OCI-LY1 (cell line): ENCODE data around the gene CNOT2.

Experiments
- H2AFZ ChIP-seq: fragments of 200-600 bp; sonication (generic), shearing (Covaris generic); 2 replicates; pipeline ENCODE4 v1.6.0; 2014; ENCODE audit warnings: antibody characterized with exemption, mild to moderate bottlenecking, low read length
- H3F3A ChIP-seq: fragments of 200-600 bp; sonication (generic), shearing (Covaris generic); 2 replicates; pipeline ENCODE4 v1.6.0; 2014; ENCODE audit warnings: mild to moderate bottlenecking, antibody characterized with exemption, low read length, moderate library complexity; ENCODE audit not compliant: insufficient read depth
- H3K27ac ChIP-seq: fragments of 200-600 bp; sonication (generic); 2 replicates; pipeline ENCODE4 v1.5.1; 2014; ENCODE audit warnings: low read length, mixed run types, mild to moderate bottlenecking, low read depth; ENCODE audit not compliant: poor library complexity, severe bottlenecking
- H3K27me3 ChIP-seq: fragments of 200-600 bp; sonication (generic); 2 replicates; pipeline ENCODE4 v1.6.0; 2014; ENCODE audit warnings: antibody characterized with exemption, mild to moderate bottlenecking, low read length, moderate library complexity; ENCODE audit not compliant: insufficient read depth
- H3K36me3 ChIP-seq: fragments of 200-600 bp; sonication (generic); 2 replicates; pipeline ENCODE4 v1.6.1; 2014; ENCODE audit warnings: mild to moderate bottlenecking, antibody characterized with exemption, low read length, moderate library complexity, mixed read lengths; ENCODE audit not compliant: insufficient read depth
- H3K4me1 ChIP-seq: fragments of 200-600 bp; sonication (generic); 2 replicates; pipeline ENCODE4 v1.5.1; 2014; ENCODE audit warnings: mild to moderate bottlenecking, low read length, moderate library complexity; ENCODE audit not compliant: insufficient read depth, severe bottlenecking
- H3K4me2 ChIP-seq: fragments of 200-600 bp; sonication (generic), shearing (Covaris generic); 2 replicates; pipeline ENCODE4 v1.6.1; 2014; ENCODE audit warnings: low read length
- H3K4me3 ChIP-seq: fragments of 200-600 bp; sonication (generic); 2 replicates; pipeline ENCODE4 v1.5.1; 2014; ENCODE audit warnings: low read length, low read depth, mild to moderate bottlenecking, mixed read lengths; ENCODE audit not compliant: poor library complexity, severe bottlenecking
- H3K79me2 ChIP-seq: fragments of 200-600 bp; shearing (Covaris generic); 2 replicates; pipeline ENCODE4 v1.6.1; 2016; ENCODE audit warnings: mixed run types, low read length, mixed read lengths; ENCODE audit not compliant: insufficient read depth
- H3K9ac ChIP-seq: fragments of 200-600 bp; sonication (generic), shearing (Covaris generic); 2 replicates; pipeline ENCODE4 v1.6.1; 2014; ENCODE audit warnings: mild to moderate bottlenecking, low read length, mixed read lengths
- H3K9me2 ChIP-seq: fragments of 200-600 bp; sonication (generic), shearing (Covaris generic); 2 replicates; pipeline ENCODE4 v1.6.1; 2014; ENCODE audit warnings: low read depth, mild to moderate bottlenecking, low read length, mixed read lengths
- H3K9me3 ChIP-seq: fragments of 200-600 bp; shearing (Covaris generic); 2 replicates; pipeline ENCODE4 v1.6.1; 2014; ENCODE audit warnings: low read length, mixed read lengths
- H4K20me1 ChIP-seq: fragments of 200-600 bp; sonication (generic), shearing (Covaris generic); 2 replicates; pipeline ENCODE4 v1.6.0; 2016; ENCODE audit warnings: mild to moderate bottlenecking, low read length; ENCODE audit not compliant: insufficient read depth
- EZH2 ChIP-seq: fragments of 200-600 bp; sonication (generic), shearing (Covaris generic); IDR thresholded peaks from 2 replicates; pipeline ENCODE4 v1.8.0; 2017; ENCODE audit warnings: borderline replicate concordance, mixed run types, mild to moderate bottlenecking, antibody characterized with exemption, low read length, moderate library complexity, mixed read lengths
- TF ChIP-seq, protein P1 (sequence below): fragments of 200-600 bp; sonication (generic), shearing (Covaris generic); IDR thresholded peaks from 2 replicates; pipeline ENCODE4 v1.5.1; 2017; ENCODE audit warnings: mild to moderate bottlenecking, antibody characterized with exemption, low read length, moderate library complexity, mixed read lengths

CNOT2 gene

DNA sequence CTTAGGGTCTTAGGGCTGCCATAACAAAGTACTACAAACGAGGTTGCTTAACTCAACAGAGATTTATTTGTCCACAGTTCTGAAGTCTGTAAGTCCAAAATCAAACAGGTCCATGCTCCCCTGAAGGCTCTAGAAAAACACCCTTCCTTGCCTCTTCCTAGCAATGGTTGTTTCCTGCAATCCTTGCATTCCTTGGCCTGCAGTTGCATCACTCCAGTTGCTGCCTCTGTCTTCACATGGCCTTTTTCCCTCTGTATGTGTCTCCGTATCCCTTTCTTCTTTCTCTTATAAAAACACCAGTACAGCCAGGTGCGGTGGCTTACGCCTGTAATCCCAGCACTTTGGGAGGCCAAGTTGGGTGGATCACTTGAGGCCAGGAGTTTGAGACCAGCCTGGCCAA, 140.3 kb downstream of the CNOT2 start:
- Histone ChIP-seq H3F3A (0 out of 2 replicates have a peak, but pooled peaks cover 3% of the 10 kb centered on the region), H4K20me1 (no peaks in the 10 kb centered on the region), H3K4me1 (no peaks in the 10 kb centered on the region), H3K9ac (no peak overlapping the region), H3K27ac (no peak overlapping the region), H3K9me2 (no peaks in the 10 kb centered on the region), H3K4me3 (no peak overlapping the region), H3K4me2 (no peak overlapping the region), H3K36me3 (peaks cover 36% of the 10 kb centered on the region), H3K79me2 (peaks cover 30% of the 10 kb centered on the region), H3K27me3 (no peaks in the 10 kb centered on the region), H2AFZ (no peak overlapping the region), H3K9me3 (0 out of 2 replicates have a peak, but pooled peaks cover 2% of the 10 kb centered on the region)
- TF ChIP-seq, protein P1, sequence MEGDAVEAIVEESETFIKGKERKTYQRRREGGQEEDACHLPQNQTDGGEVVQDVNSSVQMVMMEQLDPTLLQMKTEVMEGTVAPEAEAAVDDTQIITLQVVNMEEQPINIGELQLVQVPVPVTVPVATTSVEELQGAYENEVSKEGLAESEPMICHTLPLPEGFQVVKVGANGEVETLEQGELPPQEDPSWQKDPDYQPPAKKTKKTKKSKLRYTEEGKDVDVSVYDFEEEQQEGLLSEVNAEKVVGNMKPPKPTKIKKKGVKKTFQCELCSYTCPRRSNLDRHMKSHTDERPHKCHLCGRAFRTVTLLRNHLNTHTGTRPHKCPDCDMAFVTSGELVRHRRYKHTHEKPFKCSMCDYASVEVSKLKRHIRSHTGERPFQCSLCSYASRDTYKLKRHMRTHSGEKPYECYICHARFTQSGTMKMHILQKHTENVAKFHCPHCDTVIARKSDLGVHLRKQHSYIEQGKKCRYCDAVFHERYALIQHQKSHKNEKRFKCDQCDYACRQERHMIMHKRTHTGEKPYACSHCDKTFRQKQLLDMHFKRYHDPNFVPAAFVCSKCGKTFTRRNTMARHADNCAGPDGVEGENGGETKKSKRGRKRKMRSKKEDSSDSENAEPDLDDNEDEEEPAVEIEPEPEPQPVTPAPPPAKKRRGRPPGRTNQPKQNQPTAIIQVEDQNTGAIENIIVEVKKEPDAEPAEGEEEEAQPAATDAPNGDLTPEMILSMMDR: no peak
- no peak for TF ChIP-seq EZH2

DNA sequence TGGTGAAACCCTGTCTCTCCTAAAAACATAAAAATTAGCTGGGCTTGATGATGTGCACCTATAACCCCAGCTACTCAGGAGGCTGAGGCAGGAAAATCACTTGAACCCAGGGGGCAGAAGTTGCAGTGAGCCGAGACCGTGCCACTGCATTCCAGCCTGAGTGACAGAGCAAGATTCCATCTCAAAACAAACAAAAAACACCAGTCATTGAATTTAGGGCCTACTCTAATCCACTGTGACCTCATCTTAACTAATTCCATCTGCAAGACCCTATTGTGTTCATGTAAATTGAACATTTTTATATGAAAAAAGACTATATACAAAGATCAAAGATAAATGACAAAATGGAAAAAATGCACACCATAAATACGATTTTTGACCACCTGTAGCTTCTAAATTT, 140.7 kb downstream of the CNOT2 start:
- Histone ChIP-seq H3K9me3 (0 out of 2 replicates have a peak, but pooled peaks cover 2% of the 10 kb centered on the region), H3K9ac (no peak overlapping the region), H3K4me1 (no peaks in the 10 kb centered on the region), H3K4me2 (no peak overlapping the region), H3K4me3 (no peak overlapping the region), H3K9me2 (no peaks in the 10 kb centered on the region), H3F3A (0 out of 2 replicates have a peak, but pooled peaks cover 3% of the 10 kb centered on the region), H2AFZ (no peak overlapping the region), H3K79me2 (peaks cover 34% of the 10 kb centered on the region), H3K27ac (no peak overlapping the region), H3K27me3 (no peaks in the 10 kb centered on the region), H3K36me3 (peaks cover 33% of the 10 kb centered on the region), H4K20me1 (no peaks in the 10 kb centered on the region)
- TF ChIP-seq, protein P1: no peak
- no peak for TF ChIP-seq EZH2

DNA sequence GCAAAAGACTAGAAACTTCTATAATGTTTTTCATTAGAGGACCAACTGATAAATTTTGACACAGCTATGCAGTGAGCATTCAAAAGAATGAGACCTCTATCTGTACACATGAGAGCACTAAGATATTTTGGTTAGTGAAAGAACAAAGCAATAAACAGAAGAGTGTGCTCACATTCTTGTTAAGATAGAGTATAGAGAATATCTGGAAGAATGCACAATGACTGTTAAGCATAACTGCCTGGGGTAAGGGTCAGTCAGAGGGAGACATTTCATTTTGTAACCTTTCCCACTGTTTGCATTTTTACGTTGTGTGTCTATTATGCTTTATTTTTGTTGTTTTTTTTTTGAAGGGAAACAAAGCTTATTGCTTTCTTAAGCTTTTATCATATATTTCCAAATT, 143.5 kb downstream of the CNOT2 start:
- no peak overlapping the region for H2AFZ ChIP-seq
- no peak overlapping the region for H3K4me3 ChIP-seq
- no peak overlapping the region for H3K27ac ChIP-seq
- H3K27me3 ChIP-seq: no peaks in the 10 kb centered on the region
- peaks cover 41% of the 10 kb centered on the region for H3K79me2 ChIP-seq
- no peak overlapping the region for H3K4me2 ChIP-seq
- peaks cover 15% of the 10 kb centered on the region; the same call in 1 of the 2 replicates for H3K36me3 ChIP-seq
- 0 out of 2 replicates have a peak, but pooled peaks cover 3% of the 10 kb centered on the region for H3F3A ChIP-seq
- no peaks in the 10 kb centered on the region for H3K4me1 ChIP-seq
- no peaks in the 10 kb centered on the region for H3K9me3 ChIP-seq
- no peaks in the 10 kb centered on the region for H4K20me1 ChIP-seq
- TF ChIP-seq, protein P1: no peak
- no peak for TF ChIP-seq EZH2
- H3K9me2 ChIP-seq: no peaks in the 10 kb centered on the region
- H3K9ac ChIP-seq: no peak overlapping the region
